ACHN (cell line): ENCODE data around the gene GINS2.
A peak's percentile ranks its signal among the peaks of the same experiment; 100 is the strongest.

Source experiments
- DNase-seq: peaks from one replicate; pipeline ENCODE4 v3.0.0-alpha.2; 2015
- in situ Hi-C: cut with HindIII; loops from 2 replicates; pipeline ENCODE4 v1.10.0; 2017; ENCODE audit warnings: low sequenced_read_pairs, low pct_ligation_motif_present, low pct_unique_long_range_greater_than_20kb

The GINS2 gene

DNA sequence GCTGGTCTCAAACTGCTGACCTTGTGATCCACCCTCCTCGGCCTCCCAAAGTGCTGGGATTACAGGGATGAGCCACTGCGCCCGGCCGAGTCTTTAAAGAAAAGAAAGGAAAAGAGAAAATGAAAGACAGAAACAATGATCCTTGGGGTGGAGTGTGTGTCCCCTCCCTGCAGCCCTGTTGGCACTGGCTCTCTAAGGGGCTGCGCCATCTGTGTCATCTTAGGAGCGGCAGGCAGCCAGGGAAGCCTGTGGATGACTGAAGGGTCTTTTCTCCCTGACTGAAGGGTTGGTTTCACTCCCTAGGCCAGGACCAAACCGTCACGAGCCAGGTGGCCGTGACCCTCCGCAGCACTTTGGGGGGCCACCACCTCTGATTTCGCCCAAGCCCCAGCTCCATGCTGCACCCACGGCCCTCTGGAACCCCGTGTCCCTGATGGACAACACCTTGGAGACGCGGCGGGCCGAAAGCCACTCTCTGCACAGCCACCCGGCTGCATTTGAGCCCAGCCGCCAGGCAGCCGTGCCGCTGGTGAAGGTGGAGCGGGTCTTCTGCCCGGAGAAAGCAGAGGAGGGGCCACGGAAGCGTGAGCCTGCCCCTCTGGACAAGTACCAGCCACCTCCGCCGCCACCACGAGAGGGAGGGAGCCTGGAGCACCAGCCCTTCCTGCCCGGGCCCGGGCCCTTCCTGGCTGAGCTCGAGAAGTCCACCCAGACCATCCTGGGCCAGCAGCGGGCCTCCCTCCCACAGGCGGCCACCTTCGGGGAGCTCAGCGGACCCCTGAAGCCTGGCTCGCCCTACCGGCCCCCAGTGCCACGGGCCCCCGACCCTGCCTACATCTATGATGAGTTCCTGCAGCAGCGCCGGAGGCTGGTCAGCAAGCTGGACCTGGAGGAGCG lies 27.7 kb downstream of the GINS2 start:
- DNase-seq, result no peak
- in situ Hi-C loops, result no loop called here

DNA sequence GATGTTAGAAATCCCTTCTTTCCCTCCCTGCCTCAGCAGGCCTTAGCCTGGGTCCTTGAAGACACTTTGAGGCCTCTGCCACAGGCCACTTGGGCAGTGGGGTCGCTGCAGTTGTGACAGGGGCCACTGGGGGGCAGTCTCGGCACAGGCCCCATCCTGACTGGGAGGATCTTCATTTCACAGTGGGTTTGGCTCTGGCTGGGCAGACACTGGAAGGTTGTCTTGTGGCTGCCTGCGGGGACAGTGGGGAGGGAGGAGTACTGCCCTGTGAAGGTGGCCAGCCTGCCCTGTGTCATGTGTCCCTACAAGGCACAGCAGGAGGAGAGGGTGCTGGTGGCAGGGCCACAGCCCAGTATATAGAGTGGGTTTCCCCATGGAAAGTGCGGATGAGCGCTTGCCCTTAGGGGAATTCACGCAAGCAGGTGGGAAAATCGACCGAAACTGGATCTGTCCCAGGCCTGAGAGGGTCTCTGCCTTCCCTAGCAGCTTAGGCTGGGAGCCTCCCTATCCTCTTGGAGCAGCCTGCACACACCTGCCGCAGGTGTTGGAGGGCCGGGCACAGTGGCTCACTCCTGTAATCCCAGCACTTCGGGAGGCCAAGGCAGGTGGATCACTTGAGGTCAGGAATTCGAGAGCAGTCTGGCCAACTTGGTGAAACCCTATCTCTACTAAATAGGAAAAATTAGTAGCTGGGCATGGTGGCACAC lies 28.8 kb downstream of the GINS2 start:
- in situ Hi-C loops, result no loop called here
- DNase-seq, result peak; percentile 64

- in situ Hi-C loops, result no loop called here
Observed at GRCh38 chr16:85659336-85659735, 29.4 kb downstream of the GINS2 start.

GRCh38 chr16:85658504-85659326 lies 30.0 kb downstream of the GINS2 start:
- in situ Hi-C loops, result no loop called here
- DNase-seq, result no peak

More at GRCh38 chr16:85659336-85659735, 29.4 kb downstream of the GINS2 start:
- no peak for DNase-seq

- in situ Hi-C loops, result no loop called here
- no peak for DNase-seq
Observed at GRCh38 chr16:85657996-85658395, 30.8 kb downstream of the GINS2 start.

GRCh38 chr16:85657267-85657650 lies 31.5 kb downstream of the GINS2 start:
- in situ Hi-C loops, result no loop called here
- no peak for DNase-seq

- in situ Hi-C loops, result no loop called here
- DNase-seq, result no peak
Observed at GRCh38 chr16:85656351-85657266, 32.1 kb downstream of the GINS2 start.

GRCh38 chr16:85655216-85656129 lies 33.3 kb downstream of the GINS2 start:
- no peak for DNase-seq
- in situ Hi-C loops, result no loop called here

- DNase-seq, result no peak
- in situ Hi-C loops, result no loop called here
Observed at GRCh38 chr16:85654251-85655095, 34.3 kb downstream of the GINS2 start.

- in situ Hi-C loops, result no loop called here
- DNase-seq, result no peak
Observed at GRCh38 chr16:85653290-85653891, 35.4 kb downstream of the GINS2 start.

- DNase-seq, result peak; percentile 24
- in situ Hi-C loops, result no loop called here
Observed at GRCh38 chr16:85652431-85653221, 36.1 kb downstream of the GINS2 start.

DNA sequence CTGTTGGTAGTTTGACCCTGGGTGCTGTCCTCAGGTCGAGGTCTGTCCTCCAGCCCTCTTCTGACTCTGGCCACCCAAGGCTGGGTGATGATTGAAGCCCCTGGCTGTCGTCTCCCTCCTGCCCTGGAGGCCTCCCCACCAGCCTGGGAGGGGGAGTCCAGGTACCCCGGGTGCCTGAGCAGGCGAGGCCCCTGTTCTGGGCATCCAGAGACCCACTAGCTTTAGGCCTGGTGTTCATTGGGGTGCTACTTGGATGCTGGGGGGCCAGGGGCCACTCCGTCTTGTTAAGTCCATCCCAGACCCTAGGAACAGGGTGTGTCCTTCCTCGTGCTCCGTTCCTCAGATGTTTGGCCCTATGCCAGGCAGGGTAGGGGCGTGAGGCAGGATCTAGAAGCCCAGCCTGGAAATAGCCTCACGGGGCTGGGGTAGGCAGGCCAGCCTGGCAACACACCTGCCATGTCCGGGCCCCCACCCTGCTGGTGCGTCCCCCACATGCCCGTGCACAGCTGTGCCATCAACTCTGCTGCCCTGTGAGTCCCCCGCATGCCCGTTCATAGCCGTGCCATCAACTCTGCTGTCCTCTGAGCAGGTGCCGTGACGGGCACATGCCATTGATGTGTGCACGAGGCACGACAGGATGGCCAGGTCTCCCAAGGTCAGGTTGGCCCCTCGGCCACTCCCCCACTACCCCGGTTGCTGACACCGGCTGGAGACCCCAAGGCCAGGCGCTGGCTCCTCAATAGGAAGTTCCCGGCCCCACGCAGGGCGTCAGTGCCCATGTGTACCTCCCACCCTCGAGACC lies 36.9 kb downstream of the GINS2 start:
- in situ Hi-C loops, result no loop called here
- no peak for DNase-seq

DNA sequence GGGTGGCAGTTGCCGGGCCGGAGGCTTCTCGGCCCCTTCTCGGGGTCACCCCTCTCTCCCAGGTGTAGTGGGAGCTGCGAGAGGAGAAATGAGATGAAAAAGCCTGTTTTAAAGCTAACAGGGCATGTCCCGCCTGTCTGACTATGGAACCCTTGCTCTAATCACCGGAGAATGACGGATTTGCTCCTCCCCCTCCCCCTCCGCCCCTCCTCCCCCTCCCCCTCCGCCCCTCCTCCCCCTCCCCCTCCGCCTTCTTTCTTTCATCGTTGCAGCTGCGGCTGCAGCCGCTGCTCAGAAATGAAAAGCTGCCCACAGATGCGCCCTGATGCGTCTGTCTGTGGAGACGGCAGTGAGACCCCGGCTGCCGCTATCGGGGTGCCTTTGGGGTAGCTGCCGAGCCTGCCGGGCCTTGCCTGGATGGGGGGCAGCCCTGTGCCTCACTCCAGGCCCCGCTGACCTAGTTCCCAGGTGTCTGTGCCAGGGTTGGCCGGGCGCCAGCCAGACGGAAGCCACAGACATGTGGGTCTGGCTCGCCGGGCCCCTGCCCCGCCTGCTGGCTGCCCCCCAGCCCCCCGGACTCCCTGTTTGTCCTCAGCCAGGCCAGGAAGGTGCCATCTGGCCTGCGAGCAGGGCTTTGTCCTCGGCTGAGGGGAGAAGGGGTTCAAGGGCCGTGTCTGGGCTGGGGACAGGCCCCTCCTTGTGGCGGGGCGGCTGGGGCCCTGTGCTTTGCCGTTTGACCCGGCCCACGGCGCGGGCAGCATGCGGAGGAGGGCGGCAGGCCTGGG lies 37.7 kb downstream of the GINS2 start:
- in situ Hi-C loops, result no loop called here
- no peak for DNase-seq
